H1 (cell line): Measurements from ENCODE around the gene OR2L5. TPM values are rescaled to one million over a fixed set of nuclear protein-coding genes. Genes with fewer than 3 reads are reported as not detected.

Experiments
- CTCF ChIA-PET: fragments of 300-600 bp; sonication (Branson Sonifier 250); formaldehyde crosslinking; loops from one replicate; lab custom pipeline; 2021; ENCODE audit not compliant: partially characterized antibody; lab: Charles Lee
- POLR2A ChIA-PET: fragments of 300-600 bp; sonication (Branson Sonifier 250); formaldehyde crosslinking; loops from one replicate; lab custom pipeline; 2021; ENCODE audit warnings: inconsistent platforms; ENCODE audit not compliant: partially characterized antibody; lab: Charles Lee
- DNase-seq, 2 experiments: peaks; one replicate each; pipeline versions ENCODE4 v3.0.0 to v3.0.0-alpha.2; 2010 to 2022; ENCODE audit warnings: low spot score in 2 of 2, low read depth in 1 of 2, mixed read lengths in 1 of 2
- FAIRE-seq: peaks from 2 replicates; lab custom pipeline; 2011; peaks lifted over from hg19 to GRCh38; lab: Jason Lieb, UNC
- H2AFZ ChIP-seq: 2 replicates; pipeline ENCODE4 v1.8.1; 2012; ENCODE audit warnings: low read length, inconsistent platforms
- H2AK5ac ChIP-seq: 2 replicates; pipeline ENCODE4 v1.6.1; 2013; ENCODE audit warnings: low read depth, low read length
- H2BK120ac ChIP-seq: replicated peaks from 2 replicates; pipeline ENCODE3; 2013; ENCODE audit warnings: low read depth, low read length, inconsistent platforms
- H2BK12ac ChIP-seq: 2 replicates; pipeline ENCODE4 v1.6.1; 2013; ENCODE audit warnings: low read depth, low read length
- H2BK15ac ChIP-seq: 2 replicates; pipeline ENCODE4 v1.6.1; 2013; ENCODE audit warnings: low read length
- H2BK20ac ChIP-seq: 2 replicates; pipeline ENCODE4 v1.6.1; 2013; ENCODE audit warnings: low read length
- H2BK5ac ChIP-seq: 2 replicates; pipeline ENCODE4 v1.6.1; 2013; ENCODE audit warnings: low read depth, low read length
- H3K14ac ChIP-seq: 2 replicates; pipeline ENCODE4 v1.6.1; 2013; ENCODE audit warnings: inconsistent platforms; ENCODE audit not compliant: insufficient read length
- H3K18ac ChIP-seq: 2 replicates; pipeline ENCODE4 v1.6.1; 2013; ENCODE audit warnings: low read length; ENCODE audit errors: extremely low read depth
- H3K23ac ChIP-seq: 2 replicates; pipeline ENCODE4 v1.6.1; 2013; ENCODE audit warnings: inconsistent platforms; ENCODE audit not compliant: insufficient read length
- H3K23me2 ChIP-seq: 2 replicates; pipeline ENCODE4 v1.6.1; 2013; ENCODE audit warnings: low read depth, low read length
- H3K27ac ChIP-seq: 2 replicates; pipeline ENCODE4 v1.6.1; 2011; ENCODE audit warnings: low read depth, low read length, inconsistent platforms
- H3K27me3 ChIP-seq, 4 experiments: replicated peaks in 1 of 4; 1 replicate in 1 of 4; 2 replicates in 3 of 4; pipeline versions ENCODE4 v1.6.1 to v1.8.1; 2011 to 2013; ENCODE audit warnings: low read length in 3 of 4, mild to moderate bottlenecking in 3 of 4, inconsistent platforms in 2 of 4, mixed read lengths in 2 of 4, moderate library complexity in 1 of 4; ENCODE audit not compliant: control insufficient read depth in 3 of 4, insufficient read depth in 3 of 4; ENCODE audit errors: extremely low read depth in 1 of 4
- H3K36me3 ChIP-seq, 4 experiments: 2 replicates each; pipeline versions ENCODE4 v1.6.1 to v1.8.1; 2011 to 2013; ENCODE audit warnings: mild to moderate bottlenecking in 4 of 4, low read length in 3 of 4, moderate library complexity in 2 of 4, control low read depth in 1 of 4, inconsistent platforms in 1 of 4; ENCODE audit not compliant: insufficient read depth in 4 of 4, control insufficient read depth in 2 of 4
- H3K4ac ChIP-seq: replicated peaks from 2 replicates; pipeline ENCODE3; 2013; ENCODE audit warnings: low read length, low read depth, mixed read lengths, inconsistent platforms; ENCODE audit not compliant: insufficient read length
- H3K4me1 ChIP-seq, 4 experiments: replicated peaks in 1 of 4; 1 replicate in 1 of 4; 2 replicates in 3 of 4; pipeline versions ENCODE4 v1.6.1 to v1.8.1; 2011 to 2013; ENCODE audit warnings: low read length in 3 of 4, inconsistent platforms in 2 of 4, mixed read lengths in 1 of 4; ENCODE audit not compliant: insufficient read depth in 4 of 4, control insufficient read depth in 3 of 4
- H3K4me2 ChIP-seq, 2 experiments: 2 replicates each; pipeline versions ENCODE4 v1.6.1 to v1.8.1; 2011 to 2013; ENCODE audit warnings: low read depth in 2 of 2, low read length in 2 of 2, control low read depth in 1 of 2, inconsistent platforms in 1 of 2, mild to moderate bottlenecking in 1 of 2; ENCODE audit not compliant: insufficient read depth in 1 of 2
- H3K4me3 ChIP-seq, 4 experiments: fragments of 200-600, 300-600 bp in 1 of 4; sonication (generic), shearing (Covaris generic), sonication (Bioruptor Twin) in 1 of 4; 2 replicates each; pipeline versions ENCODE4 v1.5.1 to v1.8.1; 2011 to 2016; ENCODE audit warnings: low read length in 4 of 4, low read depth in 3 of 4, control low read depth in 2 of 4, inconsistent platforms in 2 of 4, mild to moderate bottlenecking in 2 of 4, mixed read lengths in 1 of 4, moderate library complexity in 1 of 4; ENCODE audit not compliant: insufficient read depth in 2 of 4; ENCODE audit errors: extremely low read depth in 1 of 4
- H3K56ac ChIP-seq: replicated peaks from 2 replicates; pipeline ENCODE3; 2013; ENCODE audit warnings: low read depth, mild to moderate bottlenecking, mixed read lengths, low read length, inconsistent platforms; ENCODE audit not compliant: insufficient read length
- H3K79me1 ChIP-seq: 2 replicates; pipeline ENCODE4 v1.6.1; 2013; ENCODE audit warnings: low read depth, low read length, control low read depth
- H3K79me2 ChIP-seq, 2 experiments: 2 replicates each; pipeline versions ENCODE4 v1.6.1 to v1.8.1; 2012 to 2013; ENCODE audit warnings: low read length in 2 of 2, mild to moderate bottlenecking in 2 of 2, inconsistent platforms in 1 of 2; ENCODE audit not compliant: insufficient read depth in 2 of 2, control insufficient read depth in 1 of 2
- H3K9ac ChIP-seq, 4 experiments: replicated peaks in 1 of 4; 1 replicate in 1 of 4; 2 replicates in 3 of 4; pipeline versions ENCODE4 v1.6.1 to v1.8.1; 2011 to 2013; ENCODE audit warnings: low read depth in 3 of 4, low read length in 3 of 4, control low read depth in 2 of 4, mild to moderate bottlenecking in 2 of 4, moderate library complexity in 2 of 4, inconsistent platforms in 1 of 4; ENCODE audit errors: extremely low read depth in 1 of 4
- H3K9me3 ChIP-seq, 2 experiments: 2 replicates each; pipeline versions ENCODE4 v1.6.1 to v1.8.1; 2012 to 2013; ENCODE audit warnings: mild to moderate bottlenecking in 2 of 2, moderate library complexity in 2 of 2, control low read depth in 1 of 2, inconsistent platforms in 1 of 2, low read depth in 1 of 2, low read length in 1 of 2, mixed read lengths in 1 of 2; ENCODE audit not compliant: insufficient read depth in 2 of 2
- H4K20me1 ChIP-seq, 2 experiments: replicated peaks in 1 of 2; 2 replicates each; pipeline versions ENCODE3 to v1.8.1; 2011 to 2013; ENCODE audit warnings: inconsistent platforms in 2 of 2, low read length in 2 of 2, mild to moderate bottlenecking in 1 of 2; ENCODE audit not compliant: insufficient read depth in 2 of 2, control insufficient read depth in 1 of 2
- H4K5ac ChIP-seq: 2 replicates; pipeline ENCODE4 v1.6.1; 2013; ENCODE audit warnings: low read length, low read depth, mixed read lengths, inconsistent platforms; ENCODE audit not compliant: insufficient read length
- H4K8ac ChIP-seq: 2 replicates; pipeline ENCODE4 v1.8.0; 2013; ENCODE audit warnings: mild to moderate bottlenecking, moderate library complexity, low read length, inconsistent platforms; ENCODE audit not compliant: insufficient read depth; ENCODE audit errors: extremely low read depth
- H4K91ac ChIP-seq: replicated peaks from 2 replicates; pipeline ENCODE3; 2013; ENCODE audit warnings: low read length, mixed read lengths, inconsistent platforms; ENCODE audit not compliant: insufficient read length
- CEBPB ChIP-seq: IDR thresholded peaks from 2 replicates; pipeline ENCODE4 v1.6.1; 2012; ENCODE audit warnings: low read depth, low read length
- CREB1 ChIP-seq: IDR thresholded peaks from 2 replicates; pipeline ENCODE4 v1.6.1; 2012; ENCODE audit warnings: inconsistent platforms
- CTBP2 ChIP-seq: IDR thresholded peaks from 2 replicates; pipeline ENCODE4 v1.7.0; 2011; ENCODE audit warnings: borderline replicate concordance, mild to moderate bottlenecking, moderate library complexity, mixed read lengths, low read length; ENCODE audit not compliant: insufficient read depth, insufficient read length
- EZH2 ChIP-seq: fragments of 200-600 bp; sonication (generic); IDR thresholded peaks from 2 replicates; pipeline ENCODE4 v1.7.1; 2012; ENCODE audit warnings: low read depth, mild to moderate bottlenecking, moderate library complexity, low read length, inconsistent platforms; ENCODE audit not compliant: severe bottlenecking
- JUND ChIP-seq: IDR thresholded peaks from 2 replicates; pipeline ENCODE4 v1.6.1; 2011; ENCODE audit warnings: mild to moderate bottlenecking, improper control_type of control experiment, low read length
- KDM4A ChIP-seq: IDR thresholded peaks from one replicate; pipeline ENCODE4 v1.7.1; 2012; ENCODE audit warnings: low read depth, mild to moderate bottlenecking, moderate library complexity, low read length, inconsistent platforms; ENCODE audit not compliant: severe bottlenecking
- KDM5A ChIP-seq: fragments of 200-600 bp; IDR thresholded peaks from 2 replicates; pipeline ENCODE4 v1.7.1; 2012; ENCODE audit warnings: mild to moderate bottlenecking, low read length, inconsistent platforms, mixed read lengths
- POLR2A ChIP-seq, 2 experiments: IDR thresholded peaks; 1 replicate in 1 of 2; 2 replicates in 1 of 2; pipeline ENCODE4 v1.6.1; 2011; ENCODE audit warnings: low read depth in 2 of 2, low read length in 2 of 2, mild to moderate bottlenecking in 2 of 2; ENCODE audit errors: control extremely low read depth in 1 of 2
- RFX5 ChIP-seq: IDR thresholded peaks from 2 replicates; pipeline ENCODE4 v1.6.1; 2011; ENCODE audit warnings: low read depth, low read length, improper control_type of control experiment, borderline replicate concordance
- RNF2 ChIP-seq: fragments of 200-900, 300-1000 bp; sonication (generic); IDR thresholded peaks from 2 replicates; pipeline ENCODE4 v1.7.1; 2016; ENCODE audit warnings: borderline replicate concordance, low read depth, mild to moderate bottlenecking, antibody characterized with exemption, low read length; ENCODE audit not compliant: poor library complexity, severe bottlenecking; ENCODE audit errors: missing control alignments
- SP2 ChIP-seq: IDR thresholded peaks from 2 replicates; pipeline ENCODE4 v1.6.1; 2012; ENCODE audit warnings: mild to moderate bottlenecking, low read length, inconsistent platforms
- TEAD4 ChIP-seq: IDR thresholded peaks from 2 replicates; pipeline ENCODE4 v1.6.1; 2012; ENCODE audit warnings: low read depth, low read length, inconsistent platforms, mixed read lengths
- WGBS, 2 experiments: shearing (Covaris generic) in 1 of 2; methylation state at CpG; one replicate each; pipeline versions ENCODE4 v1.1.6 to v1.1.7; 2013 to 2015; ENCODE audit warnings: low lambda C conversion rate in 2 of 2, mixed read lengths in 2 of 2, inconsistent platforms in 1 of 2, low coverage in 1 of 2, missing lambda C conversion rate in 1 of 2; ENCODE audit not compliant: insufficient replicate concordance in 2 of 2, insufficient coverage in 1 of 2, insufficient read length in 1 of 2; ENCODE audit errors: extremely low coverage in 1 of 2, missing lambda C conversion rate in 1 of 2; 5-methylcytosine and 5-hydroxymethylcytosine counted together
- polyA plus RNA-seq, 7 experiments: library from polyadenylated mRNA; depleted of rRNA in 3 of 7; stranded (reverse) in 5 of 7; unstranded in 2 of 7; fragments of >200 nt in 5 of 7; fragments of 200-250 nt in 2 of 7; gene quantifications; 1 replicate in 5 of 7; 2 replicates in 1 of 7; 4 replicates in 1 of 7; pipeline versions ENCODE4 v1.2.1 to v1.2.3, GENCODE V29; 2011 to 2013; ENCODE audit warnings: missing spikeins in 2 of 7, mixed read lengths in 2 of 7
- total RNA-seq: library from RNA; stranded (reverse); fragmentation: NEBNext Ultra II Directional; extraction: Animal tissue kit (Norgen Biotek cat#: 25700); gene quantifications from 2 replicates; pipeline ENCODE4 v1.2.1, GENCODE V29; 2021
- TF ChIP-seq, protein P1 (sequence below), 3 experiments: IDR thresholded peaks; 1 replicate in 2 of 3; 2 replicates in 1 of 3; pipeline versions ENCODE4 v1.5.1 to v1.6.1; 2011; ENCODE audit warnings: low read length in 3 of 3, mild to moderate bottlenecking in 3 of 3, inconsistent platforms in 2 of 3, low read depth in 1 of 3, moderate library complexity in 1 of 3; ENCODE audit not compliant: insufficient read depth in 1 of 3; ENCODE audit errors: control extremely low read depth in 1 of 3

The OR2L5 gene
- total and polyA plus RNA-seq, 2 of the 8 experiments (the other 6 are each of a cell fraction or from before 2014, with no cell fraction given): not detected

DNA sequence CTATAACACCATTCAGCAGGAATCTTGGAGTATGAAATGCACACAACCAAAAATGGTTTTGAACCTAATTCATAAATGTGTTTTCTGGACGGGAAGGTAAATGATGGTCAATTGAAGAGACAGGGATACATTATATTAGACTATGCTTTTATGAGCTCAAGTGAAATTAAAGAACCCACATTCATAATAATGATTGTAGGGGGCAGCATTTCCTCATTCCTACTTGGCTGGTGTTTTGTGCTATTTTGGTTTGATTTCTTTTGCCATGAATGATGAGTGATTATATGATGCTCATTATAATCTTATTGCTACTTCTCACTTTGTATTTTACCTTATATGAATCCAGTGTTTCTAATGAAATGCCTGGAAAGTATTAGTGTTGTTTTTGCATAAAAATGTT is 33.5 kb downstream of the OR2L5 start:
- Histone ChIP-seq H3K4me2 (no peak overlapping the region), H4K91ac (no peak overlapping the region), H3K27ac (no peak overlapping the region), H2BK15ac (no peak overlapping the region), H4K8ac (no peak overlapping the region), H3K18ac (no peak overlapping the region), H2BK20ac (no peak overlapping the region), H2BK5ac (no peak overlapping the region), H4K20me1 (no peaks in the 10 kb centered on the region), H3K14ac (no peak overlapping the region), H2AK5ac (no peak overlapping the region), H2BK12ac (no peak overlapping the region), H3K4ac (no peak overlapping the region), H3K27me3 (no peaks in the 10 kb centered on the region), H3K9ac (no peak overlapping the region), H3K23ac (no peak overlapping the region), H3K79me2 (no peaks in the 10 kb centered on the region), H2AFZ (no peak overlapping the region), H4K5ac (no peak overlapping the region), H3K4me1 (no peaks in the 10 kb centered on the region), H3K23me2 (no peaks in the 10 kb centered on the region), H3K36me3 (no peaks in the 10 kb centered on the region), H3K9me3 (peaks cover 49 to 56% of the 10 kb centered on the region in 2 experiments), H3K79me1 (no peaks in the 10 kb centered on the region), H3K4me3 (no peak overlapping the region), H3K56ac (no peak overlapping the region), H2BK120ac (no peak overlapping the region)
- no peak for FAIRE-seq
- CTCF ChIA-PET: no interaction called here
- POLR2A ChIA-PET: no interaction called here
- WGBS, 2 experiments: 94% methylated on average over 1 of the region's 1 CpG; no CpG with 5 or more reads in 1 of the 2 experiments
- DNase-seq: no peak
- TF ChIP-seq RFX5 (no peak), CEBPB (no peak), JUND (no peak), RNF2 (no peak), SP2 (no peak), KDM5A (no peak), TEAD4 (no peak), POLR2A (IDR thresholded peaks at IDR 0.05; ENCODE audit: control extremely low read depth in 1 of 2, low read depth in 2 of 2, low read length in 2 of 2) (no peak), CREB1 (no peak), KDM4A (no peak), EZH2 (no peak), CTBP2 (no peak)
- TF ChIP-seq, protein P1, sequence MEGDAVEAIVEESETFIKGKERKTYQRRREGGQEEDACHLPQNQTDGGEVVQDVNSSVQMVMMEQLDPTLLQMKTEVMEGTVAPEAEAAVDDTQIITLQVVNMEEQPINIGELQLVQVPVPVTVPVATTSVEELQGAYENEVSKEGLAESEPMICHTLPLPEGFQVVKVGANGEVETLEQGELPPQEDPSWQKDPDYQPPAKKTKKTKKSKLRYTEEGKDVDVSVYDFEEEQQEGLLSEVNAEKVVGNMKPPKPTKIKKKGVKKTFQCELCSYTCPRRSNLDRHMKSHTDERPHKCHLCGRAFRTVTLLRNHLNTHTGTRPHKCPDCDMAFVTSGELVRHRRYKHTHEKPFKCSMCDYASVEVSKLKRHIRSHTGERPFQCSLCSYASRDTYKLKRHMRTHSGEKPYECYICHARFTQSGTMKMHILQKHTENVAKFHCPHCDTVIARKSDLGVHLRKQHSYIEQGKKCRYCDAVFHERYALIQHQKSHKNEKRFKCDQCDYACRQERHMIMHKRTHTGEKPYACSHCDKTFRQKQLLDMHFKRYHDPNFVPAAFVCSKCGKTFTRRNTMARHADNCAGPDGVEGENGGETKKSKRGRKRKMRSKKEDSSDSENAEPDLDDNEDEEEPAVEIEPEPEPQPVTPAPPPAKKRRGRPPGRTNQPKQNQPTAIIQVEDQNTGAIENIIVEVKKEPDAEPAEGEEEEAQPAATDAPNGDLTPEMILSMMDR (IDR thresholded peaks at IDR 0.05; ENCODE audit: control extremely low read depth in 1 of 3, insufficient read depth in 1 of 3, low read depth in 1 of 3, low read length in 3 of 3): no peak
